Measurements from ENCODE around the gene NRG2. TPM values are rescaled to one million over a fixed set of nuclear protein-coding genes. Genes with fewer than 3 reads are reported as not detected.

NRG2 gene
- total and polyA plus RNA-seq, 2 of the 4 experiments (the other 2 are of a cell fraction): 0.18 TPM; not detected in 1

- Histone ChIP-seq H4K91ac (ENCODE audit: insufficient read depth, low read depth, low read length) (no peak overlapping the region), H3K4me3 (ENCODE audit: insufficient read depth, low read depth, low read length) (no peak overlapping the region), H3K4me1 (ENCODE audit: control insufficient read depth, insufficient read depth, low read length) (no peaks in the 10 kb centered on the region), H3K18ac (ENCODE audit: low read depth, low read length) (no peak overlapping the region), H4K20me1 (ENCODE audit: insufficient read depth, low read length) (no peaks in the 10 kb centered on the region), H3K36me3 (ENCODE audit: control insufficient read depth, insufficient read depth, low read length) (no peaks in the 10 kb centered on the region), H2BK20ac (ENCODE audit: low read depth, low read length) (no peak overlapping the region), H3K4ac (ENCODE audit: low read depth, low read length) (no peak overlapping the region), H3K79me1 (ENCODE audit: low read depth in 1 of 2, low read length in 2 of 2) (no peaks in the 10 kb centered on the region), H4K8ac (ENCODE audit: low read depth in 2 of 2, low read length in 2 of 2) (no peak overlapping the region), H4K5ac (ENCODE audit: low read depth, low read length) (no peak overlapping the region), H3K9me3 (ENCODE audit: control insufficient read depth, insufficient read depth, low read length) (no peaks in the 10 kb centered on the region; the same call in 1 of the 2 replicates), H2BK120ac (ENCODE audit: low read depth, low read length) (no peak overlapping the region), H2BK5ac (ENCODE audit: low read depth, low read length, poor library complexity, severe bottlenecking) (no peak overlapping the region), H2AK5ac (ENCODE audit: low read depth, low read length) (no peak overlapping the region), H3K4me2 (ENCODE audit: low read depth, low read length) (no peak overlapping the region), H3K27me3 (ENCODE audit: control insufficient read depth, insufficient read depth, low read length) (peaks cover 53% of the 10 kb centered on the region), H3K9ac (ENCODE audit: low read depth, low read length) (no peak overlapping the region), H3K9me1 (ENCODE audit: insufficient read depth, low read length) (no peaks in the 10 kb centered on the region), H3K23ac (ENCODE audit: low read depth, low read length) (no peak overlapping the region), H2AFZ (replicated peaks; ENCODE audit: low read length, poor library complexity) (no peak overlapping the region), H2BK15ac (ENCODE audit: low read depth, low read length) (no peak overlapping the region), H3K56ac (ENCODE audit: extremely low read depth, insufficient read depth, low read length) (no peak overlapping the region), H2AK9ac (replicated peaks; ENCODE audit: low read depth, low read length, poor library complexity) (no peak overlapping the region), H3K14ac (replicated peaks; ENCODE audit: low read depth, low read length) (no peak overlapping the region), H3K27ac (ENCODE audit: insufficient read depth, low read length) (no peak overlapping the region)
- ChIA-PET POLR2A (ENCODE audit: unreplicated experiment) (no interaction called here), CTCF (no interaction called here)
- intact Hi-C loops (cut with micrococcal nuclease) (no loop called here), dilution Hi-C loops (cut with HindIII; ENCODE audit: low sequenced_read_pairs, unreplicated experiment) (no loop called here), in situ Hi-C loops (cut with MboI; ENCODE audit: low sequenced_read_pairs) (no loop called here)
- TF ChIP-seq CHD1 (IDR thresholded peaks at IDR 0.05; ENCODE audit: low read depth, low read length) (no peak), USF2 (IDR thresholded peaks at IDR 0.05; ENCODE audit: low read depth, low read length) (no peak), RCOR1 (IDR thresholded peaks at IDR 0.05; ENCODE audit: insufficient replicate concordance, low read length) (no peak), FOS (IDR thresholded peaks at IDR 0.05; ENCODE audit: low read depth, low read length) (no peak), SMC3 (IDR thresholded peaks at IDR 0.05; ENCODE audit: low read depth, low read length) (no peak), NFE2L2 (IDR thresholded peaks at IDR 0.05; ENCODE audit: low read depth, low read length) (no peak), POLR2A (IDR thresholded peaks at IDR 0.05; ENCODE audit: low read depth, low read length) (no peak), ELK1 (IDR thresholded peaks at IDR 0.05; ENCODE audit: borderline replicate concordance, low read depth, low read length) (no peak), RAD21 (IDR thresholded peaks at IDR 0.05; ENCODE audit: low read length) (no peak)
- DNase-seq (no peak), ATAC-seq (ENCODE audit: low read depth) (no peak)
- WGBS, 2 experiments (ENCODE audit: extremely low coverage in 2 of 2, insufficient read length in 1 of 2): no CpG with 5 or more reads among the region's 4 CpGs
- no TSS peak for BruUV-seq (replicated peaks)
Measured at GRCh38 chr5:140020601-140021177, 22.4 kb downstream of the NRG2 start.

Data from IMR-90 (cell line).